C4-2B (cell line): ENCODE data around the gene AIRE.

ENCODE experiments used
- ZFX ChIP-seq: fragments of 450-650 bp; IDR thresholded peaks from 2 replicates; pipeline ENCODE4 v1.6.1; 2017
- TF ChIP-seq, protein P1 (sequence below): fragments of 450-650 bp; conservative IDR thresholded peaks from 2 replicates; pipeline ENCODE4 v1.5.1; 2017; ENCODE audit warnings: mild to moderate bottlenecking

DNA sequence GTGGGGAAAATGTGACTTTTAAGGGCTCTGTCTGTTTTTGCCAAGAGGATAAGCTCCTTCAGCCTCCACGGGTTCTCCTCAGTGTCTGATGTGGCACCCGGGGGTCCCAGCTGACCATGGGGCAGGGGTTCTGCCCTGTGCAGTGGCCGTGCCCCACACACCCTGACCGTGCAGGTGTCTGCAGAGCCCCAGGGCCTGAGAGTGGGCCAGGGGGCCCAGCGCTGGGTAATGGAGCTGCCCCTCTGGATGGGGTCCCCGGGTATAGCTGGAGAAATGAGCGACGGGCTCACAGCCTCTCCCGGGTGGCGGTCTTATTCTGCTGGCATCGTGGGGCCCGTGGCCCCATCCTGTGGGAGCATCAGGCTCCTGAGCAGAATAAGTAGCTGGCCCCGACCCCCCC lies 11.2 kb downstream of the AIRE start:
- TF ChIP-seq, protein P1, sequence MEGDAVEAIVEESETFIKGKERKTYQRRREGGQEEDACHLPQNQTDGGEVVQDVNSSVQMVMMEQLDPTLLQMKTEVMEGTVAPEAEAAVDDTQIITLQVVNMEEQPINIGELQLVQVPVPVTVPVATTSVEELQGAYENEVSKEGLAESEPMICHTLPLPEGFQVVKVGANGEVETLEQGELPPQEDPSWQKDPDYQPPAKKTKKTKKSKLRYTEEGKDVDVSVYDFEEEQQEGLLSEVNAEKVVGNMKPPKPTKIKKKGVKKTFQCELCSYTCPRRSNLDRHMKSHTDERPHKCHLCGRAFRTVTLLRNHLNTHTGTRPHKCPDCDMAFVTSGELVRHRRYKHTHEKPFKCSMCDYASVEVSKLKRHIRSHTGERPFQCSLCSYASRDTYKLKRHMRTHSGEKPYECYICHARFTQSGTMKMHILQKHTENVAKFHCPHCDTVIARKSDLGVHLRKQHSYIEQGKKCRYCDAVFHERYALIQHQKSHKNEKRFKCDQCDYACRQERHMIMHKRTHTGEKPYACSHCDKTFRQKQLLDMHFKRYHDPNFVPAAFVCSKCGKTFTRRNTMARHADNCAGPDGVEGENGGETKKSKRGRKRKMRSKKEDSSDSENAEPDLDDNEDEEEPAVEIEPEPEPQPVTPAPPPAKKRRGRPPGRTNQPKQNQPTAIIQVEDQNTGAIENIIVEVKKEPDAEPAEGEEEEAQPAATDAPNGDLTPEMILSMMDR = no peak
- TF ChIP-seq ZFX = no peak
